H9 (cell line): Measurements from ENCODE around the gene SCN8A. TPM values are rescaled to one million over a fixed set of nuclear protein-coding genes. Genes with fewer than 3 reads are reported as not detected.

Source experiments
- DNase-seq: peaks from one replicate; pipeline ENCODE4 v3.0.0-alpha.2; 2017
- H2AFZ ChIP-seq: one replicate; pipeline ENCODE4 v1.6.1; 2013; ENCODE audit warnings: mild to moderate bottlenecking, low read length, control low read depth, moderate library complexity
- H2AK5ac ChIP-seq: 2 replicates; pipeline ENCODE4 v1.6.1; 2013; ENCODE audit warnings: low read length, control low read depth, mixed read lengths; ENCODE audit not compliant: insufficient read length
- H2BK120ac ChIP-seq: one replicate; pipeline ENCODE4 v1.6.1; 2013; ENCODE audit warnings: low read depth, mild to moderate bottlenecking, low read length, control low read depth, inconsistent platforms; ENCODE audit not compliant: poor library complexity, severe bottlenecking
- H2BK12ac ChIP-seq: 2 replicates; pipeline ENCODE4 v1.6.1; 2013; ENCODE audit warnings: low read length, control low read depth, mixed read lengths, low read depth; ENCODE audit not compliant: insufficient read length
- H2BK15ac ChIP-seq: 2 replicates; pipeline ENCODE4 v1.6.1; 2013; ENCODE audit warnings: low read depth, low read length, control low read depth
- H2BK20ac ChIP-seq: one replicate; pipeline ENCODE4 v1.6.1; 2013; ENCODE audit warnings: low read depth, mild to moderate bottlenecking, low read length, control low read depth, inconsistent platforms; ENCODE audit not compliant: poor library complexity, severe bottlenecking
- H2BK5ac ChIP-seq: 2 replicates; pipeline ENCODE4 v1.6.1; 2013; ENCODE audit warnings: low read length, control low read depth, mixed read lengths; ENCODE audit not compliant: insufficient read length
- H3K14ac ChIP-seq: 2 replicates; pipeline ENCODE4 v1.6.1; 2013; ENCODE audit warnings: low read length, control low read depth; ENCODE audit not compliant: insufficient read depth
- H3K18ac ChIP-seq: 2 replicates; pipeline ENCODE4 v1.6.1; 2013; ENCODE audit warnings: low read depth, mild to moderate bottlenecking, mixed read lengths, low read length, control low read depth; ENCODE audit not compliant: insufficient read length
- H3K23ac ChIP-seq: 2 replicates; pipeline ENCODE4 v1.6.1; 2013; ENCODE audit warnings: low read length, control low read depth, mixed read lengths, low read depth; ENCODE audit not compliant: insufficient read length
- H3K23me2 ChIP-seq: 2 replicates; pipeline ENCODE4 v1.6.1; 2013; ENCODE audit warnings: low read depth, mild to moderate bottlenecking, mixed read lengths, low read length, control low read depth; ENCODE audit not compliant: insufficient read length, poor library complexity, severe bottlenecking
- H3K27ac ChIP-seq: 2 replicates; pipeline ENCODE4 v1.5.1; 2013; ENCODE audit warnings: low read length, control low read depth, mixed read lengths, low read depth; ENCODE audit not compliant: insufficient read length
- H3K27me3 ChIP-seq: 2 replicates; pipeline ENCODE4 v1.6.1; 2013; ENCODE audit warnings: low read length, control low read depth, inconsistent platforms; ENCODE audit not compliant: insufficient read depth
- H3K4ac ChIP-seq: 2 replicates; pipeline ENCODE4 v1.6.1; 2013; ENCODE audit warnings: low read depth, mild to moderate bottlenecking, control low read depth, inconsistent platforms, low read length, moderate library complexity
- H3K4me1 ChIP-seq: 2 replicates; pipeline ENCODE4 v1.6.1; 2013; ENCODE audit warnings: low read length, control low read depth, inconsistent platforms; ENCODE audit not compliant: insufficient read depth
- H3K4me2 ChIP-seq: 2 replicates; pipeline ENCODE4 v1.6.1; 2013; ENCODE audit warnings: low read length, control low read depth, mixed read lengths; ENCODE audit not compliant: insufficient read length, insufficient read depth
- H3K56ac ChIP-seq: 2 replicates; pipeline ENCODE4 v1.6.1; 2013; ENCODE audit warnings: low read depth, mild to moderate bottlenecking, mixed read lengths, low read length, control low read depth; ENCODE audit not compliant: insufficient read length
- H3K79me1 ChIP-seq: 2 replicates; pipeline ENCODE4 v1.6.1; 2013; ENCODE audit warnings: low read depth, mild to moderate bottlenecking, moderate library complexity, low read length, control low read depth, inconsistent platforms; ENCODE audit not compliant: insufficient read depth, poor library complexity, severe bottlenecking
- H3K79me2 ChIP-seq: 2 replicates; pipeline ENCODE4 v1.6.1; 2013; ENCODE audit warnings: low read length, control low read depth, inconsistent platforms; ENCODE audit not compliant: insufficient read depth
- H3K9ac ChIP-seq: 2 replicates; pipeline ENCODE4 v1.6.1; 2013; ENCODE audit warnings: low read length, control low read depth, mixed read lengths; ENCODE audit not compliant: insufficient read length; ENCODE audit errors: extremely low read depth
- H3K9me3 ChIP-seq: one replicate; pipeline ENCODE4 v1.6.1; 2013; ENCODE audit warnings: low read depth, low read length, inconsistent platforms; ENCODE audit not compliant: control insufficient read depth
- H3T11ph ChIP-seq: one replicate; pipeline ENCODE4 v1.6.1; 2013; ENCODE audit warnings: mild to moderate bottlenecking, low read length, control low read depth, inconsistent platforms
- H4K20me1 ChIP-seq: one replicate; pipeline ENCODE4 v1.6.1; 2013; ENCODE audit not compliant: control insufficient read depth, insufficient read length, insufficient read depth
- H4K5ac ChIP-seq: 2 replicates; pipeline ENCODE4 v1.6.1; 2013; ENCODE audit warnings: low read depth, mild to moderate bottlenecking, mixed read lengths, low read length, control low read depth; ENCODE audit not compliant: insufficient read length
- H4K8ac ChIP-seq: replicated peaks from 2 replicates; pipeline ENCODE4 v1.6.1; 2013; ENCODE audit warnings: low read length, control low read depth, mixed read lengths, low read depth; ENCODE audit not compliant: insufficient read length
- H4K91ac ChIP-seq: 2 replicates; pipeline ENCODE4 v1.6.1; 2013; ENCODE audit warnings: low read depth, mild to moderate bottlenecking, moderate library complexity, mixed read lengths, low read length, control low read depth; ENCODE audit not compliant: insufficient read length
- H3K27ac Mint-ChIP-seq, 3 experiments: 2 replicates in 2 of 3; 3 replicates in 1 of 3; pipeline ENCODE4 v1.8.0; 2020 to 2021; ENCODE audit warnings: mixed read lengths in 3 of 3, mild to moderate bottlenecking in 1 of 3, moderate library complexity in 1 of 3
- H3K27me3 Mint-ChIP-seq: 2 replicates; pipeline ENCODE4 v1.8.0; 2021; ENCODE audit warnings: low read depth, mild to moderate bottlenecking, moderate library complexity, mixed read lengths
- H3K36me3 Mint-ChIP-seq, 3 experiments: 2 replicates in 2 of 3; 3 replicates in 1 of 3; pipeline ENCODE4 v1.8.0; 2020 to 2021; ENCODE audit warnings: low read depth in 3 of 3, mixed read lengths in 3 of 3; ENCODE audit not compliant: insufficient read depth in 1 of 3
- H3K4me1 Mint-ChIP-seq, 2 experiments: 2 replicates each; pipeline ENCODE4 v1.8.0; 2020; ENCODE audit warnings: mixed read lengths in 2 of 2
- H3K4me3 Mint-ChIP-seq, 2 experiments: 2 replicates in 1 of 2; 3 replicates in 1 of 2; pipeline ENCODE4 v1.8.0; 2020 to 2021; ENCODE audit warnings: mild to moderate bottlenecking in 2 of 2, mixed read lengths in 2 of 2, moderate library complexity in 1 of 2
- H3K9me3 Mint-ChIP-seq, 2 experiments: 2 replicates in 1 of 2; 3 replicates in 1 of 2; pipeline ENCODE4 v1.8.0; 2020; ENCODE audit warnings: mild to moderate bottlenecking in 2 of 2, mixed read lengths in 2 of 2, moderate library complexity in 1 of 2
- CTCF ChIP-seq: fragments of 200-600 bp; sonication (generic); conservative IDR thresholded peaks from 3 replicates; pipeline ENCODE4 v1.8.0; 2021; ENCODE audit warnings: antibody characterized with exemption, mild to moderate bottlenecking
- WGBS: extraction: QIAGEN DNeasy Blood & Tissue Kit; methylation state at CpG from one replicate; pipeline ENCODE4 v1.1.7; 2013; ENCODE audit warnings: missing lambda C conversion rate, low lambda C conversion rate, mixed read lengths; ENCODE audit not compliant: insufficient read length; ENCODE audit errors: extremely low coverage; 5-methylcytosine and 5-hydroxymethylcytosine counted together
- total RNA-seq: library from RNA; stranded (reverse); gene quantifications from 2 replicates; pipeline ENCODE4 v1.2.1, GENCODE V29; 2021

Gene SCN8A
- total RNA-seq, 1 experiment from 2014 or later, result 15.2 TPM

GRCh38 chr12:51717326-51717925 is 126.4 kb downstream of the SCN8A start:
- TF ChIP-seq CTCF, result no peak
- Histone ChIP-seq H3K79me1 (no peaks in the 10 kb centered on the region), H3K79me2 (no peaks in the 10 kb centered on the region), H3K23ac (no peak overlapping the region), H3K4me1 (no peaks in the 10 kb centered on the region), H3K9ac (no peak overlapping the region), H3K14ac (no peak overlapping the region), H3T11ph (no peak overlapping the region), H2BK20ac (no peak overlapping the region), H2BK12ac (no peak overlapping the region), H3K56ac (no peak overlapping the region), H4K5ac (no peak overlapping the region), H3K4me2 (no peak overlapping the region), H3K4ac (no peak overlapping the region), H3K27me3 (no peaks in the 10 kb centered on the region), H3K9me3 (no peaks in the 10 kb centered on the region), H2AK5ac (no peak overlapping the region), H2BK15ac (no peak overlapping the region), H3K23me2 (no peaks in the 10 kb centered on the region), H2BK120ac (no peak overlapping the region), H4K91ac (no peak overlapping the region), H4K8ac (no peak overlapping the region), H2AFZ (no peak overlapping the region), H4K20me1 (no peaks in the 10 kb centered on the region), H3K27ac (no peak overlapping the region), H3K18ac (no peak overlapping the region), H2BK5ac (no peak overlapping the region)
- peaks cover 0 to 4% of the 10 kb centered on the region in 2 experiments; a peak in 1 of 4 replicates for H3K4me1 Mint-ChIP-seq
- H3K4me3 Mint-ChIP-seq, result no peak overlapping the region
- WGBS, result no CpG with 5 or more reads among the region's 3 CpGs
- peaks cover 13 to 15% (median 14%) of the 10 kb centered on the region in 3 experiments; a peak in 6 of 7 replicates for H3K36me3 Mint-ChIP-seq
- DNase-seq, result no peak
- no peaks in the 10 kb centered on the region for H3K27me3 Mint-ChIP-seq
- no peak overlapping the region for H3K27ac Mint-ChIP-seq
- no peaks in the 10 kb centered on the region for H3K9me3 Mint-ChIP-seq
